HEK293 (cell line): ENCODE measurements around the gene CXorf65.

Experiments used
- ZNF350 ChIP-seq: fragments of 450-650 bp; formaldehyde crosslinking; IDR thresholded peaks from 2 replicates; pipeline ENCODE4 v1.5.0; 2017; ENCODE audit warnings: missing biosample characterization, mild to moderate bottlenecking, missing genetic modification characterization
- ZNF792 ChIP-seq: fragments of 450-650 bp; formaldehyde crosslinking; IDR thresholded peaks from 2 replicates; pipeline ENCODE4 v1.5.1; 2016; ENCODE audit warnings: missing biosample characterization, missing genetic modification characterization

DNA sequence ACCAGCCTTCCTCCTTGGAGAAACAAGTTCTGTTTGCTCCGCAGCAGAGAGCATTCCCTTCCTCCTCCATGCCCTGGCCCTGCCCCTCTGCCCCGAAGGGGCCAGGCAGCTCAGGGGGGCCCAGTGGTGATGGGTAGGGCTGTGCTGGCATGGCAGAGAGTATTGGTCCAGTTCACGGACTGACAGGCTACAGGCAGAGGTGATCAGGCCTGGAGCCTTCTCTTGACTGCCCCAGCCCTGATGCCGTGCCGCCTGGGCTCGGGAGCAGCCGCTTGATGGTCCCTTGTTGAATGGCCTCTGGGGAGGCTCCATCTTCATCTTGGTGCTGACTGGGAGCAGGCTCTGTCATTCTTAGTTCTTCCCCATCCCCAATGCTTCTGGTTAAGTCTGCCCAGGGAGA, 47.7 kb upstream of the CXorf65 start:
- no peak for TF ChIP-seq ZNF350 (tag by site-specific recombination)
- no peak for TF ChIP-seq ZNF792
